ENCODE results near the gene ARHGAP24. TPM values are rescaled to one million over a fixed set of nuclear protein-coding genes. Genes with fewer than 3 reads are reported as not detected.

The ARHGAP24 gene
- total and polyA plus RNA-seq, 10 of the 15 experiments (the other 5 are each of a cell fraction or from before 2014, with no cell fraction given), result 0.10 to 4.2 (median 0.52) TPM

DNA sequence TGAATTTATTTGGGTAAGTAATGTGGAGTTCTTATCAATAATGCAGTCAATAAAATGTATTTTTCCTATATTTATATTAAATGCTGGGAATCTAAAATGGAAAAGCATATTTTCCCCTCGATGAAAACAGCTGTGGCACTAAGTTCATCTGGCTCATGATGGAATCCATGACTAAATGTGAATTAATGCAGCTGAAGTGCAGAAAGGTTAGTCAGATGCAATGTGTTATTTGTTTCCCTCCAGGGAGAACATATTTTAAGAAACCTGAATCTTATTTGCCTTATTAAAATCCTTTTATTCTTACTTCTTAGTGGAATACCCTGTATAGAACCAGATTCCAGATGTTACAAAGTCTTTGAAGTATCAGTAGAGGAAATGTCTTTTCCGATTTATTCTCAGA lies 247.9 kb downstream of the ARHGAP24 start:
- no peaks in the 10 kb centered on the region for H3K36me3 ChIP-seq (ENCODE audit: control insufficient read depth in 2 of 2, insufficient read depth in 2 of 2, low read length in 1 of 2)
- in situ Hi-C loops (cut with MboI) (no loop called here), intact Hi-C loops (cut with micrococcal nuclease; ENCODE audit: unreplicated experiment) (no loop called here)
- no peak overlapping the region for H3K4me3 ChIP-seq
- ChIA-PET CTCF (no interaction called here), POLR2A (no interaction called here), RAD21 (ENCODE audit: unreplicated experiment) (no interaction called here), SMC1A (ENCODE audit: uncharacterized antibody, unreplicated experiment) (interaction anchor here (1.0 to 2.3 kb wide), 2 partner anchors 17 to 24 kb away, joined by 3 to 5 read pairs; no protein-coding TSS in a partner anchor)
- no peak overlapping the region for H3K9ac ChIP-seq (ENCODE audit: control insufficient read depth, insufficient read depth, low read length)
- H3K4me2 ChIP-seq (ENCODE audit: control insufficient read depth, insufficient read depth), result no peak overlapping the region
- H4K20me1 ChIP-seq (ENCODE audit: control insufficient read depth, insufficient read depth), result no peaks in the 10 kb centered on the region
- H3K27ac ChIP-seq (ENCODE audit: control insufficient read depth, insufficient read depth), result no peak overlapping the region
- no peak for FAIRE-seq
- no peak overlapping the region for H2AFZ ChIP-seq (ENCODE audit: control insufficient read depth, low read depth, low read length)
- no peak for TF ChIP-seq GATAD2B (conservative IDR thresholded peaks at IDR 0.05; ENCODE audit: low read depth)
- TF ChIP-seq BCL11A (IDR thresholded peaks at IDR 0.05; ENCODE audit: low read depth, low read length), result no peak
- TF ChIP-seq ASH2L (IDR thresholded peaks at IDR 0.05; ENCODE audit: borderline replicate concordance, low read depth), result no peak
- no peak for TF ChIP-seq HDAC6 (IDR thresholded peaks at IDR 0.05; ENCODE audit: unreplicated experiment)
- TF ChIP-seq IRF4 (IDR thresholded peaks at IDR 0.05; ENCODE audit: low read depth, low read length), result no peak
- no peak for TF ChIP-seq RELA (IDR thresholded peaks at IDR 0.05; ENCODE audit: borderline replicate concordance, partially characterized antibody)
- TF ChIP-seq ZBTB11 (CRISPR knock-in tag; IDR thresholded peaks at IDR 0.05), result no peak
- TF ChIP-seq IKZF2 (IDR thresholded peaks at IDR 0.05), result no peak
- TF ChIP-seq ZZZ3 (IDR thresholded peaks at IDR 0.05; ENCODE audit: control insufficient read depth, insufficient read length, low read depth), result no peak
- no peak for TF ChIP-seq CEBPB (IDR thresholded peaks at IDR 0.05; ENCODE audit: borderline replicate concordance in 1 of 2, low read depth in 2 of 2, low read length in 2 of 2)
- TF ChIP-seq KDM1A (IDR thresholded peaks at IDR 0.05; ENCODE audit: borderline replicate concordance), result no peak
- no peak for TF ChIP-seq PAX5 (IDR thresholded peaks at IDR 0.05; ENCODE audit: borderline replicate concordance, low read depth, low read length)
- TF ChIP-seq HSF1 (IDR thresholded peaks at IDR 0.05; ENCODE audit: low read depth, low read length), result no peak
- no peak for DNase-seq (ENCODE audit: low read depth, low spot score)
- peaks cover 20% of the 10 kb centered on the region for H3K4me1 ChIP-seq (ENCODE audit: control insufficient read depth, insufficient read depth, low read length)
- ATAC-seq, result no peak
- no peaks in the 10 kb centered on the region for H3K9me3 ChIP-seq (replicated peaks; ENCODE audit: control insufficient read depth, insufficient read depth, low read length)
- no peaks in the 10 kb centered on the region for H3K27me3 ChIP-seq (replicated peaks in 1 of 2; ENCODE audit: control insufficient read depth in 2 of 2, insufficient read depth in 2 of 2, low read length in 1 of 2)
- 85% methylated on average over 2 of the region's 2 CpGs for WGBS (ENCODE audit: insufficient coverage, insufficient replicate concordance, low lambda C conversion rate, missing lambda C conversion rate)
- H3K79me2 ChIP-seq (ENCODE audit: control insufficient read depth, insufficient read depth, low read length), result no peaks in the 10 kb centered on the region
- no TSS peak for BruUV-seq (replicated peaks)
